HEK293T (cell line): Measurements from ENCODE around the gene GABRG3.

ENCODE experiments used
- CTCF ChIA-PET: fragments of 350-600 bp; formaldehyde crosslinking; extraction: SDS; loops from one replicate; lab custom pipeline; 2021; ENCODE audit warnings: antibody characterized with exemption, inconsistent platforms; lab: Yijun Ruan, JAX
- POLR2A ChIA-PET: fragments of 350-600 bp; formaldehyde crosslinking; extraction: SDS; loops from one replicate; lab custom pipeline; 2020; ENCODE audit warnings: antibody characterized with exemption, inconsistent platforms; lab: Yijun Ruan, JAX
- DNase-seq: peaks from one replicate; pipeline ENCODE4 v3.0.0; 2012; ENCODE audit warnings: mixed read lengths; ENCODE audit errors: extremely low spot score
- ARNT ChIP-seq: fragments of 450-650 bp; IDR thresholded peaks from 2 replicates; pipeline ENCODE4 v1.6.1; 2017; ENCODE audit warnings: mild to moderate bottlenecking
- BHLHE40 ChIP-seq: fragments of 450-650 bp; IDR thresholded peaks from 2 replicates; pipeline ENCODE4 v1.6.1; 2016; ENCODE audit warnings: mild to moderate bottlenecking, moderate library complexity, borderline replicate concordance
- CTBP1 ChIP-seq: fragments of 450-650 bp; IDR thresholded peaks from 2 replicates; pipeline ENCODE4 v1.6.1; 2016; ENCODE audit warnings: borderline replicate concordance
- ELF4 ChIP-seq: fragments of 450-650 bp; IDR thresholded peaks from 2 replicates; pipeline ENCODE4 v1.6.1; 2017; ENCODE audit warnings: antibody characterized with exemption
- FOXA1 ChIP-seq: fragments of 450-650 bp; IDR thresholded peaks from 2 replicates; pipeline ENCODE4 v1.6.1; 2016; ENCODE audit warnings: mild to moderate bottlenecking
- FOXK2 ChIP-seq: fragments of 450-650 bp; IDR thresholded peaks from 2 replicates; pipeline ENCODE4 v1.6.1; 2016; ENCODE audit warnings: mild to moderate bottlenecking
- FOXM1 ChIP-seq: fragments of 450-650 bp; IDR thresholded peaks from 2 replicates; pipeline ENCODE4 v1.6.1; 2017; ENCODE audit warnings: mild to moderate bottlenecking, borderline replicate concordance
- HDGF ChIP-seq: fragments of 450-650 bp; IDR thresholded peaks from 2 replicates; pipeline ENCODE4 v1.6.1; 2017; ENCODE audit warnings: antibody characterized with exemption, borderline replicate concordance
- L3MBTL2 ChIP-seq: fragments of 450-650 bp; conservative IDR thresholded peaks from 2 replicates; pipeline ENCODE4 v1.6.1; 2016; ENCODE audit warnings: mild to moderate bottlenecking
- LEF1 ChIP-seq: fragments of 450-650 bp; IDR thresholded peaks from 2 replicates; pipeline ENCODE4 v1.6.1; 2017; ENCODE audit warnings: mild to moderate bottlenecking, borderline replicate concordance
- NFRKB ChIP-seq: fragments of 450-650 bp; IDR thresholded peaks from 2 replicates; pipeline ENCODE4 v1.6.1; 2016; ENCODE audit warnings: mild to moderate bottlenecking, moderate library complexity
- SP1 ChIP-seq: fragments of 450-650 bp; IDR thresholded peaks from 2 replicates; pipeline ENCODE4 v1.6.1; 2017
- SUZ12 ChIP-seq: fragments of 450-650 bp; IDR thresholded peaks from 2 replicates; pipeline ENCODE4 v1.6.1; 2016; ENCODE audit warnings: mild to moderate bottlenecking
- TARDBP ChIP-seq: fragments of 450-650 bp; IDR thresholded peaks from 2 replicates; pipeline ENCODE4 v1.6.1; 2016
- ZNF384 ChIP-seq: fragments of 450-650 bp; IDR thresholded peaks from 2 replicates; pipeline ENCODE4 v1.6.1; 2016
- TF ChIP-seq, protein P1 (sequence below): fragments of 450-650 bp; IDR thresholded peaks from 2 replicates; pipeline ENCODE4 v1.6.1; 2016

The GABRG3 gene

DNA sequence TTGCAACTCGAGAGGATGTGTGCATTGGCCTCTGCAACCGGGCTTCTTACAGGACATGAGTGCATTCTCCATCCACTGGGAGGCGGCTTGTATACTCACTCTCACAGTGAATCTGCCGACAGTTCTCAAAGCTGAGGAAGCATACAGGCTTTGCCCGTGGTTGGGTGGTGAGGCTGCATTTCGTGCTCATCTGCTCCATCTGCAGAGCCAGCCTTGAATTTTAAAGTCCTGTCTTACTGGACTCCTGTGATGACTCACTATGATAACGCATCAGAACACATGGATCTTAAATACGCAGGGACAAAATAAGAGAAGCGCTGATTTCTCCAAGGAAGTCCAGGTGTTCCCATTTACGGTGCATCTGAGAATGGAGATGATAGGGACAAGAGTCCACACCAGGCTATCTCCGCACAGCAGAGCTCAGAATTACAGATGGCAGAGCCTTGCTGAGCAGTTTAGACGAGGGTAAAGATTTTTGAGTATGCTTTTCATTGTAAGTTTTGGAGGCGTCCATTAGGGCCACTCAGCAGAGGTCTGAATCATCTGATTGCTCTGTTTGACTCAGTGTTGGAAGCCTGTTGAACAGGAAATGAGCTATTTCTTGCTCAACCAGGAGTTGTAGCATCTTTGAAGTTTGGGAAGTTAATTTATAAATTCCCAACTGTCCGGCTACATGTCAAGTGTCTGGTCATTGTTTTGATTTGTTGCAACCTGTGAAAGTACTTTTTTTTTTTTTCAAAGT is 87.1 kb downstream of the GABRG3 start:
- ChIA-PET CTCF (no interaction called here), POLR2A (no interaction called here)
- DNase-seq, result no peak
- TF ChIP-seq, protein P1, sequence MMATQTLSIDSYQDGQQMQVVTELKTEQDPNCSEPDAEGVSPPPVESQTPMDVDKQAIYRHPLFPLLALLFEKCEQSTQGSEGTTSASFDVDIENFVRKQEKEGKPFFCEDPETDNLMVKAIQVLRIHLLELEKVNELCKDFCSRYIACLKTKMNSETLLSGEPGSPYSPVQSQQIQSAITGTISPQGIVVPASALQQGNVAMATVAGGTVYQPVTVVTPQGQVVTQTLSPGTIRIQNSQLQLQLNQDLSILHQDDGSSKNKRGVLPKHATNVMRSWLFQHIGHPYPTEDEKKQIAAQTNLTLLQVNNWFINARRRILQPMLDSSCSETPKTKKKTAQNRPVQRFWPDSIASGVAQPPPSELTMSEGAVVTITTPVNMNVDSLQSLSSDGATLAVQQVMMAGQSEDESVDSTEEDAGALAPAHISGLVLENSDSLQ, result no peak
- TF ChIP-seq SP1, result no peak
- no peak for TF ChIP-seq BHLHE40
- no peak for TF ChIP-seq ARNT
- no peak for TF ChIP-seq ZNF384
- no peak for TF ChIP-seq FOXK2
- TF ChIP-seq LEF1, result no peak
- TF ChIP-seq HDGF, result no peak
- TF ChIP-seq FOXM1, result no peak
- no peak for TF ChIP-seq FOXA1
- TF ChIP-seq CTBP1, result no peak
- TF ChIP-seq NFRKB, result no peak
- no peak for TF ChIP-seq SUZ12
- no peak for TF ChIP-seq L3MBTL2

DNA sequence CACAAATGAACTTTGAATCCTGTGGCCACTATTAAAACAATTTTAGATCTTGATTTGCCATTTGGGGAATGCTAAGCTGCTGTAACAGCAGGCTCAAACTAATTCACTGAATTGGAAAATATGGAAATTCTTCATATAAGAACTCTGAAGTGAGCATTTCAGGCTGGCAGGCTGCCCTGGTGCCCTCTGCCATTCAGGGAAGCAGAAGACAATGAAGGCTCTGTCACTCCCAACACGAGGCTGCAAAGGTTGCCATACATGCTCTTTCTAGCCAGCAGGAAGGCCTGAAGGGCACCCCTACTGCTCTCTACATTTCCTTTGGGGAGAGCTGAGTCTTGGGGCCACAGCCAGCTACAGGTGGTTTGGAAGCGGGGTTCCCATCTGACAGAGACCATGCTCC is 88.0 kb downstream of the GABRG3 start:
- ChIA-PET CTCF (interaction anchor here (0.5 kb wide), 1 partner anchor 213 kb away, joined by 3 read pairs; no protein-coding TSS in a partner anchor), POLR2A (no interaction called here)
- no peak for TF ChIP-seq ARNT
- TF ChIP-seq LEF1, result no peak
- no peak for TF ChIP-seq SP1
- TF ChIP-seq ELF4, result no peak
- no peak for TF ChIP-seq HDGF
- TF ChIP-seq L3MBTL2, result no peak
- TF ChIP-seq SUZ12, result no peak
- TF ChIP-seq, protein P1, result no peak
- DNase-seq, result no peak

GRCh38 chr15:27059610-27060202 is 88.7 kb downstream of the GABRG3 start:
- POLR2A ChIA-PET, result no interaction called here
- CTCF ChIA-PET, result interaction anchor here (0.9 kb wide), 1 partner anchor 157 kb away, joined by 3 read pairs; no protein-coding TSS in a partner anchor
- TF ChIP-seq NFRKB (no peak), SP1 (no peak), CTBP1 (no peak), FOXK2 (no peak), FOXA1 (no peak), FOXM1 (no peak), SUZ12 (no peak), ZNF384 (no peak)
- peak; percentile 46 for DNase-seq

GRCh38 chr15:27061739-27062138 is 90.8 kb downstream of the GABRG3 start:
- ChIA-PET CTCF (no interaction called here), POLR2A (no interaction called here)
- TF ChIP-seq FOXK2, result no peak
- no peak for TF ChIP-seq LEF1
- no peak for DNase-seq

DNA sequence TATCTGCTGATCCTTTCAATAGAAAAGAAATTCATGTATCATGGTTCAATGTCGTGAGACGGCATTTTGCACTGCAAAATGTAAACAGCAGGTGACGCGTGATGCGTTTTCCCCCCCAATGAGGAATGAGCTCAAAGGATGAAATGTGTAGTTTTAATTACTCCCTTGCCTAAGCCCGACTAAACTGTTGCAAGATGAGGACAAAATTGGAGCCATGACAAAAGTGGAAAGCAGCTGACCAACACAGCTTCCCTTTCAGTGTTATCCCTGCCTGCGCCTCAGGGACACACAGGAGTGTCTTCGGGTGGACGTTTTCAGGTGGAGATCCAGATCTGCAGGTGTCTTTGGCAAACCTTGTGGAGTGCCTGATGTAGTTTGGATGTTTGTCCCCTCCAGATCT is 92.0 kb downstream of the GABRG3 start:
- ChIA-PET CTCF (no interaction called here), POLR2A (no interaction called here)
- TF ChIP-seq ELF4, result no peak
- TF ChIP-seq LEF1, result no peak
- no peak for TF ChIP-seq HDGF
- no peak for TF ChIP-seq ZNF384
- no peak for TF ChIP-seq NFRKB
- no peak for TF ChIP-seq ARNT
- TF ChIP-seq CTBP1, result no peak
- DNase-seq, result no peak

- ChIA-PET POLR2A (no interaction called here), CTCF (no interaction called here)
- TF ChIP-seq LEF1, result no peak
- TF ChIP-seq ZNF384, result no peak
- TF ChIP-seq ELF4, result no peak
- no peak for TF ChIP-seq CTBP1
- no peak for TF ChIP-seq FOXK2
- no peak for TF ChIP-seq BHLHE40
- TF ChIP-seq TARDBP, result no peak
- no peak for TF ChIP-seq L3MBTL2
- TF ChIP-seq FOXA1, result no peak
- TF ChIP-seq SP1, result no peak
- TF ChIP-seq NFRKB, result no peak
- DNase-seq, result no peak
These were observed 93.1 kb downstream of the GABRG3 start for GRCh38 chr15:27064080-27064479.

GRCh38 chr15:27065151-27065550 is 94.2 kb downstream of the GABRG3 start:
- TF ChIP-seq ARNT, result no peak
- TF ChIP-seq SP1, result no peak
- no peak for TF ChIP-seq ZNF384
- no peak for TF ChIP-seq ELF4
- TF ChIP-seq HDGF, result no peak
- ChIA-PET CTCF (no interaction called here), POLR2A (no interaction called here)
- no peak for DNase-seq
